HCEC 1CT (cell line): Measurements from ENCODE around the gene RGS10.
"Not testable (repeated sequence)": the region's sequence is repeated elsewhere in the genome, so short reads cannot be mapped to it uniquely, and the experiment has no call there.

Experiments used
- DNase-seq: peaks from one replicate; pipeline ENCODE4 v3.0.0-alpha.2; 2017

Gene RGS10

DNA sequence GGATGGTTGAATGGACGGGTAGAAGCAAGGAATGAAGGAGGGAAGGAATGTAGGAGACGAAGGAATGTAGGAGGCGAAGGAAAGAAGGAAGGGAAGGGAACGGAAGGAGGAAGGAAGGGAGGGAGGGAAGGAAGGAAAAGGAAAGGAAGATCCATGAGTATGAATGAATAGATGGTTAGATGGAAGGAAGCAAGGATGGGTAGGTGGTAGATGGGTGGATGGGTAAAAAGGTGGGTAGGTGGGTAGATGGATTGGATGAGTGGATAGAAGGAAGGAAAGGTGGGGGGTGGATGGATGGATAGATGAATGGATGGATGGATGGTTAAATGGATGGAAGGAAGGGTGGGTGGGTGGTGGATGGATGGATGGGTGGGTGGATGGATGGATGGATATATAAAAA is 77.4 kb downstream of the RGS10 start:
- DNase-seq, result no peak

DNA sequence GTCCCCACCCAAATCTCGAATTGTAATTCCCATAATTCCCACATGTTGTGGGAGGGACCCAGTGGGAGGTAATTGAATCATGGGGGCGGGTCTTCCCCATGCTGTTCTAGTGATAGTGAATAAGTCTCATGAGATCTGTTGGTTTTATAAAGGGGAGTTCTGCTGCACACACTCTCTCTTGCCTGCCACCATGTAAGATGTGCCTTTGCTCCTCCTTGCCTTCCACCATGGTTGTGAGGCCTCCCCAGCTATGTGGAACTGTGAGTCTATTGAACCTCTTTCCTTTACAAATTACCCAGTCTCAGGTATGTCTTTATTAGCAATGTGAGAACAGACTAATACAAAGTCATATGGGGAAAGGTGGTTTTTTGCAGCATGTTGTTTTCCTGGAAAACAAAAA is 79.3 kb downstream of the RGS10 start:
- not testable (repeated sequence) for DNase-seq

DNA sequence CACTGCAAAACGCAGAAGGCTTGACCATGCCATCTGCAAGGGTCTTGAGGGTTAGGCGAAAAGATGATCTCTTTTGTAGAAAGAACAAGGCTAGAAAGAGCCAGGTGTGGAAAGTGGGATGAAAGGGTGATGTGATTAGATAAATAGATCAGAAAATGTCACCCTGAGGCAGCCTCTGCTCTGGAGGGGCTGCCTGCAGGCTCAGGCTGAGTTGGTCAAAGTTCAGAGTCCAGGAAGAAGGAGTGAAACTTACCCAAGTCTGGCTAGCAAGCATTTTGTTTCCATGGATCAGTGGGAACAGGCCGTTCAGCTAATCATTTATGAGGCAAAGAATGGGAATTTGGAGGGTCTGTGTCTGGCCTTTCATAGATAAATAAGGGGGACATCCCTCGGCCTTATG is 79.7 kb downstream of the RGS10 start:
- no peak for DNase-seq

DNA sequence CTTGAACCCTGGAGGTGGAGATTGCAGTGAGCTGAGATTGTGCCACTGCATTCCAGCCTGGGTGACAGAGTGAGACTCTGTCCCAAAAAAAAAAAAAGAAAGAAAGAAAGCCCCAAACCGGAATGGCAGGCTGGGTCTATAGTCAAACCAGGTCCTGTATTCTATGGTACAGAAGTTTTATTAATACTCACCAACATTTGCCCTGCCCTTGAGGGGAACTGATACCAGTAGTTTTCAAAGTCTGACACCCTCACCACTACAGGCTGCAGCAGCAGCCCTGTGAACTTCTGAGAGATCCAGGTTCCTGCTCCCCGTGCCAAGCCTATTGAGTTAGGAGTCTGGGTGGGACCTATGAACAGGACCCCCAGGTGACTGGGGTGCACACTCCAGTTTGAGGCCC is 80.6 kb downstream of the RGS10 start:
- DNase-seq, result no peak

DNA sequence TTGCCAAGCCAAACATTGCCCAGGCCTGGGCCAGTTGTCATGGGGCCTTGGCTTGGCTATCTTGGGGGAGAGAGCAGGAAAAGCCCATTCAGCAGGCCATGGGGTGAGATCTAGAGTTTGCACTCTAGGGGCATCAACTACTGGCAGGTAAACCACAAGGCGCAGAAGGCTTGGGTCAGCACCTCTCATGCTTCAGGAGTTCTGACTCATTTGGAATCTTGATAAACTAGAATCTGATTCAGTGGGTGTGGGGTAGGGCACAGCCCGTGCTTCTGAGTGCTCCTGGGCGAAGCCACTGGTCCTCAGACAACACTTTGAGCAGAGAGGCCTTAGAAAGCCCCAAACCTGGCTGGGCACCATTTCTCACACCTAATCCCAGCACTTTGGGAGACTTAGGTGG is 81.1 kb downstream of the RGS10 start:
- DNase-seq, result no peak

DNA sequence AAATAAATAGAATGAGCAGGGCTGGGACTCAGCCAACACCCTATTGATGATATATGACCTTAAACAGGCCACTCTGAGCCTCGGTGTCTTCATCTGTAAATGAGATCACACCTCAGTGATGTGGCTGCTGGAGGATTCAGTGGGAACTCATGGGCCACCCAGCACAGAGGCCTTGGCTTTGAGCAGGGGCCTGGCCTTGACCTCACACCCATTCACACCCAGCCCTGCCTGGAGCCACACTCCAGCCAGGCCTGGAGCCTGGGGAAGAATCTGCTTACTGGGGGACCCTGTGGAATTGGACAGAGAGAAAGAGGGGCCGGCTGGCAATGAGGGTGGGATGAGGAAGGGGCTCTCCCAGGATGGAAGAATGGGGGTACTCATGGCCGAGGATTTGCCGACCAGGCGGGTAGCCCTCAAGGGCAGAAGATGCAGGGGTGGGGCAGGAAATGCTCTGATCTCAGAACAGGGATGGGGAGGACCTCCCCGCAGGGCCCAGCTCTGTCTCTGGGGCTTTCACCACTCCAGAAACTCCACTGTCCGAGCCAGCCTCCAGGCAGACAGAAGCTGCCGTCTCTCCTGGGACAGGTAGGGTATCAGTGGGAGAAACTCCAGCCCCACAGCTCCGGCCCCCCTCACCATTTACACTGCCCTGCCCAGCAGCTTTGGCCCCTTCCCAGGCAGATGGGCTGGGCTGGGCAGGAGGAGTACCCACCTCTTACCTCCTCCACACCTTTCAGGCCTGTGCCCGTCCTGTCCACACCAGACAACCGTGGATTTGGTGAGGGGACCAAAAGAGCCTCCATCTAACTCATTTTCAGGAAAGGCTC is 81.9 kb downstream of the RGS10 start:
- no peak for DNase-seq

DNA sequence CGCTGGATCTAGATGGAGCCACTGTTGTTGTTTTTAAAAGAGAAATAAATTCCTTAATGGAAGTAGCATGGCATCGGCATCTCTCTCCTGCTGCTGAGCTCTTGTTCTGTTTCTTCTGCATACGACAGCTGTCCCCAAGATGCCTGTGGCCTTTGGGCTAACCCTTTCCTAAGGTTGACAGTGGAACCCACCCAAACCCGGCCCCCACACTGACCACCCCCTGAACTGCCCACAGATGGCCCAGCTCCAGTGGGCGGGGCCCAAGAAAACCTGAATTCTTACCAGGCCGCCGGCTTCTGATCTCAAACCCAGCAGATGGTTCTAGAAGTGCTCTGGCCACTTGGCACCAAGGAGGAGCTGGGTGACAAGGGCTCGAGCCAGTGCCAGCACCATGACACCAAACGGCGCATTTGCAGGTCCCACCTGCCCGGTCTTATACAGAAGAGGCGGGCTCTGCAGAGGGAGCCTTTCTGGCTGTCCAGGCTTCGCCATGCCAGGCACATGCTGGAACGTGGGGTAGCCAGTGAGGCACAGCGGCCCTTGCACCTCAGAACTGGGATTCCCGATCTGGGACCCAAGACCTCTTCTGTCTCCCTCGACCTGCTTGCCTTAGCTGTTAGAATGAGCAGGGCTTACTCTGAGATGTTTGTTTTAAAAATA is 82.7 kb downstream of the RGS10 start:
- DNase-seq, result no peak

DNA sequence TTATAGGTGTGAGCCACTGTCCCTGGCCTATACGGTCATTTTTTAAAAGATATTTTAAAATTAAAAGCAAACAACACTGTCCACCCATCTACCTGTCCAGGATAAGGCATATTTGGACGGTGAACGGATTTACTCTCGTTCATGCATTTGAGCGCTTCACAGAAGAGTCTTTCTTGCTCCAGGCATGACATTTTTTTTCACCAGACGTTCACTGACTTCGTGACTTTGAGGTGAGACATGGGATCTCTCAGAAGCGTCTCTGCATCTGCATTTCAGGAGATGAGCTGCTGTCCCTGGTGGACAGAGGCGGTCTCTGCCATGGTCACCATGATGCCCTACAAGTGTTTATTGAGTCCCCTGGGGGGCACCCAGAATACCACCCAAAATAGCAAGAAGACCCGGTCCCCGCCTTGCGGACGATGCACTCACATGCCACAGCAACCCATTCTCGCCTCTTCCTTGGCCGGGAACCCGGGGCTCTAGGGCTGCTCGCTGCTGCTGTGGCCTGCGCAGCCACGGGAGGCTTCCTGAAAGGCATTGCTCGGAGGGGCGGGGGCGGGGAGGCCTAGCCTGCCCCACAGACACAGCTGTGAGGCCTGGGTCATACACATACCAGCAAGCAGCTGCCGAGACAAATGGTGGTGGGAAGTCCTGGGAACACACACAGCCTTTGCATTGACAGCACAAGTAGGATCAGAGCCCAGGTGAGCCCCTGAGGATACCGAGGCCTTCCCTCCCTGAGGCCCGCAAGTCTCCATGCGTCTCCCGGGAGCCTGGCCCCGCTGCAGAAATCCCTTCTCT is 84.4 kb downstream of the RGS10 start:
- DNase-seq, result no peak

DNA sequence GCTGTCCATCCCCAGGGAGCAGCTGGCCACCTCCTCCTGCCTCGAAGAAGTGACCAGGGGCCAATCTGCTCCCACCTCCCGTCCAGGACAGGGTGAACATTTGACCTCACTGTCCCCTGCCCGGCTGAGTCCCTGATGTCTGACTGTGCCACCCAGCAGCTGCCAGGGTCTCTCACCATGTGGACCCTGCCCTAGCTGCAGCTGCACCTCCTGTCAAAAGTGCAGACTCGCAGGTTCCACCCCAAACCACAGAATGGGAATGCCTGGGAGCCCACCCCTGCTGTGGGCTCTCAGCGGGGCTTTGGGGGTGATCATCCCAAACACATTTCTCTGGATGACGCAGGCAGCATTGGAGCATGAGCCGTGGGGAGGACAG is 86.1 kb downstream of the RGS10 start:
- DNase-seq, result no peak

DNA sequence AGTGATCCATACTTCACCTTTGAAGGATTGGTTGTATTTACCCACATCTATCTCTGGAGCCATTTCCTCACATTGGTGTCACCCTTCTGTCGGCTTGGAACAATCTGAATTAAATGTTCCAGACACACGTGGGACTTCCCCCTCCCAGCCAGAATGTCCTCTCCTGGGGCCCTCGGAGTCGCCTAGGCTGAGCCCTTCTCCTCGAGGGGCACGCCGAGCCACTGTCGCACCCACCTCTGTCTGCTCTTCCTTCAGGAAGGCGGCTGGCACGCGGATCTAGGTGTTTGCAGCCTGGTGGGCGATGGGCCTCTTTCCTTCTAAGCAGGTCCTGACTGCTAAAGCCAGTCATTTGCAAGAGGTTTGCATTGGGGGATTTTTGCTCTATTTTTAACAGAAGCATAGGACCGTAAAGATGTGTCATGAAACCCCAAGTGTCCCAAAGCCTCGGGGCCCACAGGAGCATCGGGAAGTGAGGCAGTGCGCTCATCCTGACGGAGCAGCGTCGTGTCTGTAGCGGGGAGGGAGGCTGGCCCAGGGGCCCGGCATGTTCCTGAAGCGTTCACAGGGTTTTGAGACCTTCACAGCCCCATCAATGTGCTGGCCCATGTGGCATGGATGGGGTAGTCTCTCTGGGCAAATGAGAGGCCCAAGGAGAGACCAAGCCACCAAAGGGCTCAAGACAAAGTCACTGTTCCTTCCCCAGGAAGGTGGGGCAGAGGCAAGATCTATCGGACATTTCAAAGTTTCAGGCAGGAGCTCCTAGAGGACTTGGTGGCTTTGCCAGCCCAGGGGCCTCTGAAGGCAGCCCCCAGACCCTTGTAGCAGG is 86.7 kb downstream of the RGS10 start:
- DNase-seq, result no peak

DNA sequence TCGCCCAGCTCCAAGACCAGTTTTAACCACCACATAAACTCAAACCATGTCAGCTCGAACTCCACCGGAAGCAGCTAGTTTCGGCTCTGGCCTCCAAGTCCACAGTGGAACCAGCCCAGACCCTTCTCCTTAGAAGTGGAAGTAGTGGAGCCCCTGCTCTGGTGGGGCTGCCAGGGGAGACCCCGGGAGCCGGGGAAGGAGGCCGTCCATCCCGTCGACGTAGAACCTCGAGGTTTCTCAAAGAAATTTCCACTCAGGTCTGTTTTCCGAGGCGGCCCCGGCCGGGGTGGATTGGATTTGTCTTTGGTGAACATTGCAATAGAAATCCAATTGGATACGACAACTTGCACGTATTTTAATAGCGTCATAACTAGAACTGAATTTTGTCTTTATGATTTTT is 87.5 kb downstream of the RGS10 start:
- no peak for DNase-seq

DNA sequence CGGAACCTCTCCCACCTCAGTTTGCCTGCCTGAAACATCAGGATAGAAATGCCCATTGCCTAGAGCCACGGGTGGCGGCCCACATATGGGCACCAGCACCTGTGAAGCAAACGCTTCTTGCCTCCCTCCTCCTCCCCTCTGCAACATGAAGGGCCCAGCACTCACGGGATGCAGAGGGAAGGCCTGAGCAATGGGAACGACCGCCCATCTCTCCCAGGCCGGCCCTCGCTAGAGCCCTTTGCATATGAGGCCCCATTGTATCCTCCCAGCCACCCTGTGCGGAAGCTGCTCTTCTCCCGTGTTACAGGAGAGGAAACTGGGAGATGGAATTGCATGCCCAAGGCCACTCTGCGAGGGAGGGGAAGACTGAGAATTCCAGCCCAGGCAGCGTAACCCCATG is 88.2 kb downstream of the RGS10 start:
- no peak for DNase-seq

DNA sequence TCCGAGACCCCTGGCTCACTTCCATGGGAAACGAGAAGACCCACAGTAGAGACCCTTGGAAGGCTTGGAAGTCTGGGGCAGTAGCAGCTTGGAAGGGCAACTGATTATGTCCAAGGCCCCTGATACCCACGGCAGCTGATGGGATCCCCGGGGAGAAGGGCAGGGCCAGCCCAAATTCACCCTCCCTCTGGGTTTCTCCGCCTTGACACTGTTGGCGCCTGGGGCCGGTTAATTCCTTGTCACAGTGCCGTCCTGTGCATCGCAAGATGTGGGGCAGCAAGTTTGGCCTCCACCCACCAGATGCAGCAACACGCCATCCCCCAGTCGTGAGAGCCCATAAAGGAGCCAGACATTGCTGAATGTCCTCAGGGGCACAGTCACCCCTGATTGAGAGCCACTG is 89.2 kb downstream of the RGS10 start:
- no peak for DNase-seq

DNA sequence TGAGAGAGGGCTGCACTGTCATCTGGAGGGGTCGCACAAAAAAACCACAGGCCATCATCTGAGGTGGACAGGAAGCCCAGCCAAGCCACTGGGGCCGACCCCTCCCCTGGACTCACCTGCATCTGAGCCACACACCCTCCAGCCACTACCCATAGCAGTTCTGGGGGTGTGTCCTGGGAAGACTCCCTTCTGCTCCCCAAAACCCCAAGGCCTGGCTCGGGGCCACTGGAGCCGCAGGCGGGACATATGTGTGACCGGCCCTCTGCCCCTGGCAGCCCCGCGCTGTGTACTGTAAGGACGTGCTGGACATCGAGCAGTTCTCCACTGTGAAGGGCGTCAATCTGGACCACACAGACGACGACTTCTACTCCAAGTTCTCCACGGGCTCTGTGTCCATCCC is 90.1 kb downstream of the RGS10 start:
- DNase-seq, result no peak

DNA sequence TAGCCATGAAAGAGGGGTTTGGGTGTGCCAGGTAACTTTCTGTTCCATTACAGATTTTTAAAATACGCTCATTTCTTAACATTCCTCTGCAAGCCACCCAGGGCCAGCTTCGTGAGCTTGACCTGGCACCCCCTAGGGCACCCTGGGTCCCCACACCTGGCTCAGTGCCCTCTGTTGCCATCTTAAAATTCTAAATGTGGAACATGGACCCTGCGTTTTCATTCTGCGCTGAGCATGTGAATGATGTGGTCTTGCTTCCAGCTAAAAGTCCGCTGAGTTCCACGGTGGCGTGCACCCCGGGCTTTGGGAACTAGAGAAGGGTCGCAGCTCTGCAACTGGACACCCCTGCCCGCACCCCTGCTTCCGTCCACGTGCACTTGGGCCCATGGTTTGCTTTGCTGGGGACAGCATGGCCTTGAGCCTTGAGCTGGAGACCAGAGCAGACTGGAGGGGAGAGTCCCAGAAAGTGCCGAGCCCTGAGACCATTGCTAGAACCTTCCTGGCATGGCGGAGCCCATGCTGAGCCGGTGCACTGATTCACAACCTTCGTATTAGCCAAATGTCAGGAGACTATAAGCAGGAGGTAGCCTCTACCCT is 91.1 kb downstream of the RGS10 start:
- no peak for DNase-seq

DNA sequence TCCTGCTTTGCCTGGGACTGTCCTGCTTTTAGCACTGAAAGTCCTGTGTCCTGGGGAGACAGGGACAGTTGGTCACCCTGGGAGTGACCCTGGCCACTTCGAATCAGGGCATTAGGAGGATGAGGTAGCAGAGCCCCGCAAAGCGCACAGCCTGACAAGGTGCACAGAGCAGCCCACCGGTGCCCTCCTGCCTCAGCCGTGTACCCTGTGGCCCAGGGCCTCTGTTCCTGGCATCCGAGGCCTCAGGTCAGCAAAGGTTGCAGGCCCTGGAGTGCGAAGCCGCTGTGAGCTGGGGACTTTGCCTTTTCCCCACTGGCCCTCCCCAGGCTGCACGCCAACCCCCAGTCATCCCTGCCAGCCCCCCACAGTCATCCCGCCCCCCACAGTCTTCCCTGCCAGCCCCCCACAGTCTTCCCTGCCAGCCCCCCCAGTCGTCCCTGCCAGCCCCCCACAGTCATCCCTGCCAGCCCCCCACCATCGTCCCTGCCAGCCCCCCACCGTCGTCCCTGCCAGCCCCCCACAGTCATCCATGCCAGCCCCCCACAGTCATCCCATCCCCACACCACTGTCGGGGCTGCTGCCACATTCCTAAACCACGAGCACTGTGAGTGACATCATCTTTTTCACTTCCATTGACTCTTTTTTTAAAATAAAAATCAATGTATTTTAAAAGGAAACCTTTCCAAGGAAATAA is 91.8 kb downstream of the RGS10 start:
- no peak for DNase-seq
